ENCODE results near the gene RBMS3. TPM values are rescaled to one million over a fixed set of nuclear protein-coding genes. Genes with fewer than 3 reads are reported as not detected.

Gene RBMS3
- total RNA-seq, 1 donor from 2014 or later, result 0.47 TPM

GRCh38 chr3:29694783-29695182, 413.9 kb downstream of the RBMS3 start:
- no peak overlapping the region for H3K9ac ChIP-seq
- no peak for DNase-seq (ENCODE audit: low spot score)
- no peak overlapping the region for H3K4me3 ChIP-seq
- no peak overlapping the region for H3K27ac ChIP-seq
- TF ChIP-seq EZH2phosphoT487 (IDR thresholded peaks at IDR 0.05) (no peak), CTCF (IDR thresholded peaks at IDR 0.05) (no peak), EZH2 (IDR thresholded peaks at IDR 0.05) (no peak)
- Mint-ChIP-seq H3K27ac (no peak overlapping the region), H3K36me3 (no peaks in the 10 kb centered on the region), H3K4me3 (no peak overlapping the region), H3K4me1 (peaks cover 40% of the 10 kb centered on the region), H3K27me3 (ENCODE audit: insufficient read depth, low read depth) (no peaks in the 10 kb centered on the region), H3K9me3 (no peaks in the 10 kb centered on the region)
- no peaks in the 10 kb centered on the region for H3F3A ChIP-seq (ENCODE audit: low read depth)
- peaks cover 30% of the 10 kb centered on the region for H3K4me1 ChIP-seq
- no peaks in the 10 kb centered on the region for H3K9me3 ChIP-seq (ENCODE audit: low read depth)
- no peak overlapping the region for H2AFZ ChIP-seq (replicated peaks)
- no peaks in the 10 kb centered on the region for H3K36me3 ChIP-seq
- H3K79me2 ChIP-seq (ENCODE audit: low read depth), result no peaks in the 10 kb centered on the region
- no peak overlapping the region for H3K4me2 ChIP-seq
- H4K20me1 ChIP-seq (ENCODE audit: low read depth), result no peaks in the 10 kb centered on the region
- no peaks in the 10 kb centered on the region for H3K27me3 ChIP-seq

- Mint-ChIP-seq H3K36me3 (peaks cover 2% of the 10 kb centered on the region), H3K27ac (peak overlapping the region; percentile 16), H3K4me1 (peaks cover 40% of the 10 kb centered on the region), H3K9me3 (peaks cover 3% of the 10 kb centered on the region), H3K27me3 (ENCODE audit: insufficient read depth, low read depth) (no peaks in the 10 kb centered on the region), H3K4me3 (no peak overlapping the region)
- Histone ChIP-seq H3F3A (ENCODE audit: low read depth) (no peaks in the 10 kb centered on the region), H3K27me3 (no peaks in the 10 kb centered on the region), H3K79me2 (ENCODE audit: low read depth) (no peaks in the 10 kb centered on the region), H3K4me1 (peaks cover 30% of the 10 kb centered on the region), H4K20me1 (ENCODE audit: low read depth) (no peaks in the 10 kb centered on the region), H3K4me2 (no peak overlapping the region), H3K36me3 (no peaks in the 10 kb centered on the region), H3K9me3 (ENCODE audit: low read depth) (no peaks in the 10 kb centered on the region), H3K27ac (no peak overlapping the region), H2AFZ (replicated peaks) (no peak overlapping the region), H3K4me3 (no peak overlapping the region), H3K9ac (no peak overlapping the region)
- DNase-seq (ENCODE audit: low spot score), result no peak
- no peak for TF ChIP-seq EZH2phosphoT487 (IDR thresholded peaks at IDR 0.05)
- no peak for TF ChIP-seq EZH2 (IDR thresholded peaks at IDR 0.05)
- TF ChIP-seq CTCF (IDR thresholded peaks at IDR 0.05), result no peak
Measured at GRCh38 chr3:29695201-29695600, 414.3 kb downstream of the RBMS3 start.

GRCh38 chr3:29695643-29696198, 414.9 kb downstream of the RBMS3 start:
- peaks cover 30% of the 10 kb centered on the region for H3K4me1 ChIP-seq
- H3K4me3 Mint-ChIP-seq, result no peak overlapping the region
- H2AFZ ChIP-seq (replicated peaks), result no peak overlapping the region
- no peaks in the 10 kb centered on the region for H4K20me1 ChIP-seq (ENCODE audit: low read depth)
- H3K9me3 ChIP-seq (ENCODE audit: low read depth), result no peaks in the 10 kb centered on the region
- H3K36me3 Mint-ChIP-seq, result peaks cover 6% of the 10 kb centered on the region
- H3F3A ChIP-seq (ENCODE audit: low read depth), result no peaks in the 10 kb centered on the region
- peaks cover 7% of the 10 kb centered on the region for H3K9me3 Mint-ChIP-seq
- DNase-seq (ENCODE audit: low spot score), result peak; percentile 2
- H3K4me3 ChIP-seq, result no peak overlapping the region
- H3K79me2 ChIP-seq (ENCODE audit: low read depth), result no peaks in the 10 kb centered on the region
- H3K27me3 ChIP-seq, result no peaks in the 10 kb centered on the region
- H3K27ac ChIP-seq, result no peak overlapping the region
- H3K36me3 ChIP-seq, result no peaks in the 10 kb centered on the region
- H3K27ac Mint-ChIP-seq, result peak overlapping the region; percentile 70
- H3K9ac ChIP-seq, result no peak overlapping the region
- H3K4me2 ChIP-seq, result peak overlapping the region; percentile 3
- H3K4me1 Mint-ChIP-seq, result peaks cover 40% of the 10 kb centered on the region
- TF ChIP-seq CTCF (IDR thresholded peaks at IDR 0.05), result no peak
- no peaks in the 10 kb centered on the region for H3K27me3 Mint-ChIP-seq (ENCODE audit: insufficient read depth, low read depth)
